PFSK-1 (cell line): ENCODE measurements around the gene CD160.

ENCODE experiments used
- POLR2AphosphoS5 ChIP-seq: IDR thresholded peaks from 2 replicates; pipeline ENCODE4 v1.6.1; 2012; ENCODE audit warnings: low read depth, mild to moderate bottlenecking, control low read depth, low read length, moderate library complexity
- TAF1 ChIP-seq: IDR thresholded peaks from 2 replicates; pipeline ENCODE4 v1.6.1; 2012; ENCODE audit warnings: low read length, control low read depth, borderline replicate concordance; ENCODE audit not compliant: insufficient read depth

- TF ChIP-seq POLR2AphosphoS5 (no peak), TAF1 (no peak)
These were observed 38.8 kb downstream of the CD160 start for GRCh38 chr1:145758116-145758515.
